Keratinocyte (primary cell): ENCODE measurements around the gene KRT73. TPM values are rescaled to one million over a fixed set of nuclear protein-coding genes. Genes with fewer than 3 reads are reported as not detected.

Source experiments
- DNase-seq: peaks from one replicate; pipeline ENCODE4 v3.0.0-alpha.2; 2011; ENCODE audit warnings: low read depth, missing footprints, low spot score
- FAIRE-seq: peaks from 2 replicates; lab custom pipeline; 2011; peaks lifted over from hg19 to GRCh38; lab: Jason Lieb, UNC
- H2AFZ ChIP-seq: 2 replicates; pipeline ENCODE4 v1.6.0; 2012; ENCODE audit warnings: low read length, control low read depth, inconsistent platforms; ENCODE audit not compliant: control insufficient read depth
- H3K27ac ChIP-seq: 2 replicates; pipeline ENCODE4 v1.5.1; 2011; ENCODE audit warnings: low read length; ENCODE audit not compliant: control insufficient read depth, insufficient read depth
- H3K27me3 ChIP-seq: 3 replicates; pipeline ENCODE4 v1.6.0; 2011; ENCODE audit warnings: low read length; ENCODE audit not compliant: control insufficient read depth, insufficient read depth; ENCODE audit errors: extremely low read depth
- H3K36me3 ChIP-seq, 2 experiments: 2 replicates in 1 of 2; 3 replicates in 1 of 2; pipeline ENCODE4 v1.5.1; 2011; ENCODE audit warnings: low read length in 2 of 2, mild to moderate bottlenecking in 1 of 2; ENCODE audit not compliant: control insufficient read depth in 2 of 2, insufficient read depth in 2 of 2; ENCODE audit errors: extremely low read depth in 1 of 2
- H3K4me1 ChIP-seq: 3 replicates; pipeline ENCODE4 v1.5.1; 2011; ENCODE audit warnings: low read length; ENCODE audit not compliant: control insufficient read depth, insufficient read depth; ENCODE audit errors: extremely low read depth
- H3K4me2 ChIP-seq: 3 replicates; pipeline ENCODE4 v1.6.0; 2011; ENCODE audit warnings: low read depth, low read length; ENCODE audit not compliant: control insufficient read depth, insufficient read depth; ENCODE audit errors: extremely low read depth
- H3K4me3 ChIP-seq, 3 experiments: fragments of 200-600 bp in 1 of 3; sonication (generic) in 1 of 3; 2 replicates in 2 of 3; 3 replicates in 1 of 3; pipeline ENCODE4 v1.5.1; 2011 to 2016; ENCODE audit warnings: low read length in 3 of 3, mild to moderate bottlenecking in 3 of 3, control low read depth in 2 of 3, inconsistent platforms in 1 of 3, low read depth in 1 of 3, mixed read lengths in 1 of 3, mixed run types in 1 of 3, moderate library complexity in 1 of 3; ENCODE audit not compliant: control insufficient read depth in 2 of 3, insufficient read depth in 2 of 3; ENCODE audit errors: extremely low read depth in 1 of 3
- H3K79me2 ChIP-seq: 2 replicates; pipeline ENCODE4 v1.6.0; 2012; ENCODE audit warnings: low read length; ENCODE audit not compliant: control insufficient read depth, insufficient read depth
- H3K9ac ChIP-seq: 3 replicates; pipeline ENCODE4 v1.6.0; 2011; ENCODE audit warnings: low read length; ENCODE audit not compliant: control insufficient read depth, insufficient read depth; ENCODE audit errors: extremely low read depth
- H3K9me1 ChIP-seq: 3 replicates; pipeline ENCODE4 v1.6.0; 2011; ENCODE audit warnings: low read length; ENCODE audit not compliant: control insufficient read depth, insufficient read depth; ENCODE audit errors: extremely low read depth
- H3K9me3 ChIP-seq: 2 replicates; pipeline ENCODE4 v1.5.1; 2012; ENCODE audit warnings: low read depth, low read length; ENCODE audit not compliant: control insufficient read depth
- H4K20me1 ChIP-seq: 3 replicates; pipeline ENCODE4 v1.6.0; 2011; ENCODE audit warnings: low read length; ENCODE audit not compliant: control insufficient read depth, insufficient read depth; ENCODE audit errors: extremely low read depth
- EZH2 ChIP-seq: IDR thresholded peaks from one replicate; pipeline ENCODE4 v1.6.1; 2012; ENCODE audit warnings: inconsistent platforms, mild to moderate bottlenecking, low read length, moderate library complexity
- dilution Hi-C: fragments of 300-500 bp; cut with MboI; formaldehyde crosslinking; loops from one replicate; pipeline ENCODE4 v1.7.0; 2020; ENCODE audit warnings: low sequenced_read_pairs; ENCODE audit not compliant: extremely low pct_ligation_motif_present
- polyA plus RNA-seq, 5 experiments: library from polyadenylated mRNA; depleted of rRNA in 3 of 5; stranded (reverse) in 3 of 5; stranded (forward) in 1 of 5; unstranded in 1 of 5; fragments of >200 nt; gene quantifications; 1 replicate in 1 of 5; 2 replicates in 3 of 5; 3 replicates in 1 of 5; pipeline versions ENCODE4 v1.2.1 to v1.2.3, GENCODE V29; 2011 to 2012; ENCODE audit warnings: missing spikeins in 2 of 5, low read depth in 1 of 5, low replicate concordance in 1 of 5
- TF ChIP-seq, protein P1 (sequence below), 3 experiments: IDR thresholded peaks in 1 of 3; conservative IDR thresholded peaks in 1 of 3; optimal IDR thresholded peaks in 1 of 3; 2 replicates in 2 of 3; 3 replicates in 1 of 3; pipeline versions ENCODE3 to v1.5.1; 2011; ENCODE audit warnings: low read length in 3 of 3, mild to moderate bottlenecking in 3 of 3, moderate library complexity in 2 of 3, control low read depth in 1 of 3, inconsistent platforms in 1 of 3; ENCODE audit not compliant: insufficient read depth in 2 of 3; ENCODE audit errors: extremely low read depth in 1 of 3

KRT73 gene
- polyA plus RNA-seq, 1 donor (not counting 4 experiments of a cell fraction or from before 2014, with no cell fraction given): 0.03 TPM

DNA sequence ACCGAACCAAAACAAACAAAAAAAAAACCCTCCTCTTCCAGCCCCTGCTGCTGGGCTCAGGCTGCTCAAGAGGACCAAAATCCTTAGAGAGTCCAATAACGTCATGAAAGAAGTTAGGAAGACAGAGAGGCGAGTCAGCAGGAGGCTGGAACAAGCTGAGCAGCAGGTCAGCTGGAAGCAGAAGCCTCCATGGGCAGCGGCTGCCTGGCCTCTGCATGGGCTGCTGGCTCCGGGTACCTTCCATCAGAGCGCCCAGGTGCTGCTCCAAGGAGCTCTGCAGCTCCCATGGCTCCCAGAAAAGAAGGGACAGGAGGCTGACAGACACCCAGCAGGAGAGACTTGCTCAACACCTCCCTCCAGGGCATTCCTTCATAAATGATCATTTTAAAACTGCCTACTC, 36.9 kb upstream of the KRT73 start:
- Histone ChIP-seq H3K9me3 (peaks cover 2% of the 10 kb centered on the region), H2AFZ (no peak overlapping the region), H3K27me3 (peaks cover 6% of the 10 kb centered on the region), H3K27ac (no peak overlapping the region), H4K20me1 (no peaks in the 10 kb centered on the region), H3K36me3 (no peaks in the 10 kb centered on the region), H3K4me1 (peaks cover 15% of the 10 kb centered on the region), H3K9ac (no peak overlapping the region), H3K4me2 (peak overlapping the region; percentile 1), H3K4me3 (no peak overlapping the region), H3K79me2 (no peaks in the 10 kb centered on the region), H3K9me1 (no peaks in the 10 kb centered on the region)
- DNase-seq (no peak), FAIRE-seq (peak; percentile 20)
- TF ChIP-seq EZH2: no peak
- TF ChIP-seq, protein P1, sequence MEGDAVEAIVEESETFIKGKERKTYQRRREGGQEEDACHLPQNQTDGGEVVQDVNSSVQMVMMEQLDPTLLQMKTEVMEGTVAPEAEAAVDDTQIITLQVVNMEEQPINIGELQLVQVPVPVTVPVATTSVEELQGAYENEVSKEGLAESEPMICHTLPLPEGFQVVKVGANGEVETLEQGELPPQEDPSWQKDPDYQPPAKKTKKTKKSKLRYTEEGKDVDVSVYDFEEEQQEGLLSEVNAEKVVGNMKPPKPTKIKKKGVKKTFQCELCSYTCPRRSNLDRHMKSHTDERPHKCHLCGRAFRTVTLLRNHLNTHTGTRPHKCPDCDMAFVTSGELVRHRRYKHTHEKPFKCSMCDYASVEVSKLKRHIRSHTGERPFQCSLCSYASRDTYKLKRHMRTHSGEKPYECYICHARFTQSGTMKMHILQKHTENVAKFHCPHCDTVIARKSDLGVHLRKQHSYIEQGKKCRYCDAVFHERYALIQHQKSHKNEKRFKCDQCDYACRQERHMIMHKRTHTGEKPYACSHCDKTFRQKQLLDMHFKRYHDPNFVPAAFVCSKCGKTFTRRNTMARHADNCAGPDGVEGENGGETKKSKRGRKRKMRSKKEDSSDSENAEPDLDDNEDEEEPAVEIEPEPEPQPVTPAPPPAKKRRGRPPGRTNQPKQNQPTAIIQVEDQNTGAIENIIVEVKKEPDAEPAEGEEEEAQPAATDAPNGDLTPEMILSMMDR (optimal IDR thresholded peaks at IDR 0.05 in 1 of 3, IDR thresholded peaks at IDR 0.05 in 1 of 3, conservative IDR thresholded peaks at IDR 0.05 in 1 of 3; ENCODE audit: extremely low read depth in 1 of 3, insufficient read depth in 2 of 3, low read length in 3 of 3): no peak
- dilution Hi-C loops: no loop called here

DNA sequence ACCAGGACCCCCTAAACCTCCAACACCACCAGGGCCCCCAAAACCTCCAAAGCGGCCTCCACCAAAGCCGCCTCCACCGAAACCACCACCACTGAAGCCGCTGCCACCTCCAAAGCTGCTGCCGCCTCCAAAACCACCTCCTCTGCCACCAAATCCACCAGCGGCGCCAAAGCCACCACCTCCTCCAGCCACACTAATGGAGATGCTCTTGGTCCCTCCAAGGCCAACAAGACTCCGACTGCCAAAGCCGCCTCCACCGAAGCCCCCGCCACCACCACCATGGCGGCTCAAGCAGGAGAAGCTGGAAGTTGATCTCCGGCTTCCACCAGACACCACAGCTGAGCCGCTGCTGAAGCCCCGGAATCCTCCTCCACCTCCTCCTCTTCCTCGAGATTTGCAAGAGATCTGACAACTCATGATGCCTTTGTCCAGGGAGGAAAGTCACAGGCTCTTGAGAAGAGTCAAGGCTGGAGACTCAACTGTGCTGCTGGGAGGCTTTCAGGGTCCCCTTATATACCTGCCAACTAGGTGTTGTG, 33.4 kb upstream of the KRT73 start, which contains the start of gene KRT2:
TSS of gene KRT2 (minus strand) at position 486 of the 536 bp plus-strand sequence. CDS start at position 417, 69 bp downstream.
- Histone ChIP-seq H3K9ac (no peak within 1 kb of the TSS), H3K27me3 (peaks cover 8% of the 10 kb centered on the region), H2AFZ (no peak within 1 kb of the TSS), H3K4me2 (peak within 1 kb of the TSS; percentile 60), H3K36me3 (no peaks in the 10 kb centered on the region), H3K27ac (no peak within 1 kb of the TSS), H4K20me1 (no peaks in the 10 kb centered on the region), H3K9me3 (peaks cover 2% of the 10 kb centered on the region), H3K9me1 (no peaks in the 10 kb centered on the region), H3K4me3 (no peak within 1 kb of the TSS), H3K4me1 (peaks cover 15% of the 10 kb centered on the region), H3K79me2 (no peaks in the 10 kb centered on the region)
- dilution Hi-C loops: no loop called here
- no peak for TF ChIP-seq EZH2
- TF ChIP-seq, protein P1 (optimal IDR thresholded peaks at IDR 0.05 in 1 of 3, IDR thresholded peaks at IDR 0.05 in 1 of 3, conservative IDR thresholded peaks at IDR 0.05 in 1 of 3; ENCODE audit: extremely low read depth in 1 of 3, insufficient read depth in 2 of 3, low read length in 3 of 3): no peak
- FAIRE-seq (no peak), DNase-seq (no peak)
